K562 (cell line): ENCODE results near the gene AGPAT1. TPM values are rescaled to one million over a fixed set of nuclear protein-coding genes. Genes with fewer than 3 reads are reported as not detected.

ENCODE experiments used
- ATAC-seq: fragments of 200-7000 bp; cut with Tn5 transposase; 3 replicates; pipeline ENCODE4 v1.9.1; 2020; ENCODE audit warnings: moderate library complexity
- BruUV-seq: library from RNA; stranded (reverse); fragments of 400-500 nt; replicated peaks from 2 replicates; lab custom pipeline; 2021; lab: Mats Ljungman, UMichigan
- CTCF ChIA-PET: fragments of 300-600 bp; formaldehyde crosslinking; extraction: SDS; loops from one replicate; lab custom pipeline; 2021; ENCODE audit warnings: low intra/inter-chr PET ratio; lab: Yijun Ruan, JAX
- POLR2A ChIA-PET: fragments of 300-600, 350-650 bp; sonication (Branson Sonifier 250); formaldehyde crosslinking; extraction: SDS; loops from one replicate; lab custom pipeline; 2021; ENCODE audit warnings: antibody characterized with exemption, inconsistent platforms; lab: Yijun Ruan, JAX
- DNase-seq, 4 experiments: peaks; one replicate each; pipeline versions ENCODE4 v3.0.0 to v3.0.0-alpha.2; 2011 to 2018; ENCODE audit warnings: low spot score in 3 of 4, mixed read lengths in 3 of 4; ENCODE audit errors: extremely low read depth in 1 of 4
- FAIRE-seq: peaks from 2 replicates; lab custom pipeline; 2011; peaks lifted over from hg19 to GRCh38; lab: Jason Lieb, UNC
- H2AFZ ChIP-seq: 2 replicates; pipeline ENCODE4 v1.6.0; 2011; ENCODE audit warnings: low read depth, low read length, control low read depth, inconsistent platforms
- H3K27ac ChIP-seq: fragments of 200-600 bp; 3 replicates; pipeline ENCODE4 v1.8.0; 2011; ENCODE audit warnings: low read depth, mild to moderate bottlenecking, control low read depth, inconsistent platforms, low read length, moderate library complexity, mixed read lengths; ENCODE audit errors: extremely low read depth
- H3K27me3 ChIP-seq, 2 experiments: fragments of 300-600 bp in 1 of 2; 2 replicates in 1 of 2; 3 replicates in 1 of 2; pipeline versions ENCODE4 v1.6.0 to v1.8.0; 2011; ENCODE audit warnings: inconsistent platforms in 2 of 2, low read length in 2 of 2, mild to moderate bottlenecking in 1 of 2, mixed read lengths in 1 of 2, moderate library complexity in 1 of 2; ENCODE audit not compliant: control insufficient read depth in 2 of 2, insufficient read depth in 2 of 2
- H3K36me3 ChIP-seq: fragments of 300-600 bp; 3 replicates; pipeline ENCODE4 v1.8.0; 2011; ENCODE audit warnings: mild to moderate bottlenecking, low read length, inconsistent platforms; ENCODE audit not compliant: control insufficient read depth, insufficient read depth
- H3K4me1 ChIP-seq, 2 experiments: fragments of 200-600 bp in 1 of 2; replicated peaks in 1 of 2; 2 replicates in 1 of 2; 3 replicates in 1 of 2; pipeline versions ENCODE4 v1.5.1 to v1.8.0; 2011; ENCODE audit warnings: inconsistent platforms in 2 of 2, low read length in 2 of 2, mild to moderate bottlenecking in 1 of 2, mixed read lengths in 1 of 2, moderate library complexity in 1 of 2; ENCODE audit not compliant: control insufficient read depth in 2 of 2, insufficient read depth in 2 of 2
- H3K4me2 ChIP-seq: 2 replicates; pipeline ENCODE4 v1.6.1; 2011; ENCODE audit warnings: low read length, control low read depth, inconsistent platforms, mixed read lengths; ENCODE audit not compliant: insufficient read depth
- H3K4me3 ChIP-seq: fragments of 200-600 bp; sonication (generic), shearing (Covaris generic); 2 replicates; pipeline ENCODE4 v1.5.1; 2016; ENCODE audit warnings: control low read depth, inconsistent platforms
- H3K79me2 ChIP-seq: fragments of 200-600 bp; 3 replicates; pipeline ENCODE4 v1.8.0; 2011; ENCODE audit warnings: low read length, inconsistent platforms; ENCODE audit not compliant: control insufficient read depth, insufficient read depth
- H3K9ac ChIP-seq, 2 experiments: 2 replicates each; pipeline versions ENCODE4 v1.6.0 to v1.6.1; 2011; ENCODE audit warnings: low read depth in 2 of 2, low read length in 2 of 2, control low read depth in 1 of 2, inconsistent platforms in 1 of 2, mild to moderate bottlenecking in 1 of 2, mixed read lengths in 1 of 2; ENCODE audit not compliant: insufficient read depth in 1 of 2
- H3K9me1 ChIP-seq: one replicate; pipeline ENCODE4 v1.6.0; 2011; ENCODE audit warnings: inconsistent platforms, mild to moderate bottlenecking, low read length, moderate library complexity; ENCODE audit not compliant: control insufficient read depth, insufficient read depth
- H3K9me3 ChIP-seq: replicated peaks from 2 replicates; pipeline ENCODE4 v1.5.1; 2011; ENCODE audit warnings: low read depth, low read length, inconsistent platforms; ENCODE audit not compliant: control insufficient read depth, insufficient read depth
- H4K20me1 ChIP-seq: replicated peaks from 2 replicates; pipeline ENCODE4 v1.6.1; 2011; ENCODE audit warnings: low read length, inconsistent platforms, mixed read lengths; ENCODE audit not compliant: control insufficient read depth, insufficient read depth
- BRF2 ChIP-seq: IDR thresholded peaks from 3 replicates; pipeline ENCODE4 v1.6.1; 2011; ENCODE audit warnings: borderline replicate concordance, mild to moderate bottlenecking; ENCODE audit not compliant: insufficient read length, insufficient read depth
- CREB1 ChIP-seq, 2 experiments: sonication (generic) in 1 of 2; formaldehyde crosslinking in 1 of 2; IDR thresholded peaks; 2 replicates each; pipeline versions ENCODE4 v1.6.1 to v1.8.0; 2012 to 2022; ENCODE audit warnings: inconsistent platforms in 1 of 2, mild to moderate bottlenecking in 1 of 2, missing genetic modification reagents in 1 of 2, moderate library complexity in 1 of 2
- ETV1 ChIP-seq: fragments of 450-650 bp; conservative IDR thresholded peaks from 2 replicates; pipeline ENCODE4 v1.6.1; 2016; ENCODE audit warnings: missing genetic modification characterization, control low read depth, low read depth, missing compliant biosample characterization
- FOS ChIP-seq: IDR thresholded peaks from 3 replicates; pipeline ENCODE4 v1.6.1; 2011; ENCODE audit not compliant: insufficient read length; ENCODE audit errors: extremely low read depth
- MBD1 ChIP-seq: fragments of 250-450 bp; sonication (Bioruptor Pico); IDR thresholded peaks from 2 replicates; pipeline ENCODE4 v1.8.0; 2022; ENCODE audit warnings: inconsistent platforms
- MBD2 ChIP-seq: sonication (generic); IDR thresholded peaks from 2 replicates; pipeline ENCODE4 v1.6.1; 2016; ENCODE audit warnings: low read depth, borderline replicate concordance
- MCM2 ChIP-seq: fragments of 450-650 bp; IDR thresholded peaks from 2 replicates; pipeline ENCODE4 v1.6.1; 2017; ENCODE audit warnings: low read depth, mild to moderate bottlenecking
- TGIF2 ChIP-seq: sonication (generic); formaldehyde crosslinking; IDR thresholded peaks from 2 replicates; pipeline ENCODE4 v1.8.1; 2022; ENCODE audit warnings: mild to moderate bottlenecking, missing genetic modification reagents, moderate library complexity
- ZBED1 ChIP-seq: IDR thresholded peaks from 2 replicates; pipeline ENCODE4 v1.6.1; 2014
- ZNF717 ChIP-seq: fragments of 250-450 bp; sonication (Bioruptor Pico); IDR thresholded peaks from 2 replicates; pipeline ENCODE4 v1.5.0; 2021
- ZZZ3 ChIP-seq: fragments of 450-650 bp; IDR thresholded peaks from 2 replicates; pipeline ENCODE4 v1.6.1; 2016; ENCODE audit warnings: antibody characterized with exemption, mild to moderate bottlenecking, moderate library complexity
- WGBS: fragments of 100-300 bp; shearing (Covaris generic); methylation state at CpG from one replicate; pipeline ENCODE4 v1.1.6; 2016; ENCODE audit warnings: low coverage, mixed read lengths; ENCODE audit not compliant: insufficient coverage; ENCODE audit errors: missing lambda C conversion rate; 5-methylcytosine and 5-hydroxymethylcytosine counted together
- in situ Hi-C: fragments of 300-500 bp; cut with MboI; formaldehyde crosslinking; loops from 4 replicates; pipeline ENCODE4 v1.15.0; 2018; ENCODE audit warnings: inconsistent platforms, mixed read lengths
- intact Hi-C: fragments of 100-400 bp; cut with micrococcal nuclease; formaldehyde crosslinking; loops from 2 replicates; pipeline ENCODE4 v1.14.2; 2022
- polyA plus RNA-seq, 8 experiments: library from polyadenylated mRNA; depleted of rRNA in 4 of 8; stranded (reverse) in 5 of 8; unstranded in 3 of 8; fragments of >200 nt; fragmentation: Nextera tagmentation in 2 of 8; fragmentation: Illumina TruSeq in 1 of 8; extraction: Ambion mirVana in 2 of 8; extraction: Trizol in 1 of 8; gene quantifications; 2 replicates each; pipeline versions ENCODE4 v1.2.1 to v1.2.3, GENCODE V29; 2011 to 2014; ENCODE audit warnings: inconsistent platforms in 1 of 8, missing spikeins in 1 of 8
- total RNA-seq, 7 experiments: library from RNA; depleted of rRNA in 6 of 7; stranded (reverse); fragments of >200 nt in 6 of 7; fragmentation: Illumina TruSeq in 2 of 7; extraction: Trizol in 2 of 7; gene quantifications; 2 replicates each; pipeline versions ENCODE4 v1.2.1 to v1.2.3, GENCODE V29; 2011 to 2021; ENCODE audit warnings: low replicate concordance in 1 of 7
- TF ChIP-seq, protein P1 (sequence below), 2 experiments: IDR thresholded peaks in 1 of 2; conservative IDR thresholded peaks in 1 of 2; 2 replicates each; pipeline ENCODE4 v1.6.1; 2016; ENCODE audit warnings: low read depth in 2 of 2, mild to moderate bottlenecking in 1 of 2, missing compliant biosample characterization in 1 of 2, missing genetic modification characterization in 1 of 2, moderate library complexity in 1 of 2
- TF ChIP-seq, protein P2 (sequence below): fragments of 250-450 bp; sonication (Bioruptor Pico); IDR thresholded peaks from 2 replicates; pipeline ENCODE4 v1.8.0; 2021; ENCODE audit warnings: moderate library complexity, mild to moderate bottlenecking, inconsistent platforms
- TF ChIP-seq, protein P3 (sequence below): fragments of 450-650 bp; formaldehyde crosslinking; IDR thresholded peaks from 2 replicates; pipeline ENCODE4 v1.4.0; 2020; ENCODE audit warnings: mild to moderate bottlenecking, moderate library complexity

Gene AGPAT1
- total and polyA plus RNA-seq, 9 of the 15 experiments (the other 6 are each of a cell fraction or from before 2014, with no cell fraction given), result 37.9 to 176 (median 69.4) TPM

DNA sequence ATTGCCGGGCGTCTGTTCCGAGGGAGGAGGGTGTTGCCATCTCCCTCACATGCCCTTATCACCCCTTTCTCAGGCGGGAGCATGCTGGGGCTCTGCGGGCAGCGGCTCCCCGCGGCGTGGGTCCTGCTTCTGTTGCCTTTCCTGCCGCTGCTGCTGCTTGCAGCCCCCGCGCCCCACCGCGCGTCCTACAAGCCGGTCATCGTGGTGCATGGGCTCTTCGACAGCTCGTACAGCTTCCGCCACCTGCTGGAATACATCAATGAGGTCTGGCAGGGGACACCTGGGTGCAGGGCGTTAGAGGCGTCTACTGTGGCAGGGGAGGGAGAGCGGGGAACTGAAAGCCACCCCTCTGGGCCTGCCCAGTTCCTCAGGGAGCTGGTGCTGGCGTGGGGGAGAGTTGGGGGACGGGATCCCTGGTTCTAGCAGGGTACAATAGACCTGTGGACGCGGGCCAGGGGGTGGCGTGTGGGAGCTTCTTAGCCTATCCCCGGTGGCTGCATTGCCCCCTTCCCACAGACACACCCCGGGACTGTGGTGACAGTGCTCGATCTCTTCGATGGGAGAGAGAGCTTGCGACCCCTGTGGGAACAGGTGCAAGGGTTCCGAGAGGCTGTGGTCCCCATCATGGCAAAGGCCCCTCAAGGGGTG lies 21.2 kb downstream of the AGPAT1 start:
- peak overlapping the region; percentile 86 for H3K4me2 ChIP-seq
- DNase-seq, result peak; percentile 83 to 93 (median 84)
- in situ Hi-C loops, result no loop called here
- H3K79me2 ChIP-seq, result peaks cover 44% of the 10 kb centered on the region
- peak overlapping the region; percentile 89 for H3K27ac ChIP-seq
- CTCF ChIA-PET, result interaction anchor here (1.5 to 4.2 kb wide), 2 partner anchors 36 to 38 kb away, joined by 8 to 51 read pairs; no protein-coding TSS in a partner anchor
- H3K9ac ChIP-seq, result peak overlapping the region; percentile 86 to 93
- 2% methylated on average over 34 of the region's 34 CpGs for WGBS
- H3K27me3 ChIP-seq, result no peaks in the 10 kb centered on the region
- POLR2A ChIA-PET, result interaction anchor here (0.6 to 1.0 kb wide), 5 partner anchors 23 to 327 kb away, joined by 3 to 4 read pairs (median 4); partner anchors contain the start of gene HSPA1B
- BruUV-seq, result TSS peak; percentile 79
- peaks cover 25 to 54% of the 10 kb centered on the region in 2 experiments; a peak in 4 of 5 replicates for H3K4me1 ChIP-seq
- peaks cover 40% of the 10 kb centered on the region for H3K36me3 ChIP-seq
- peak overlapping the region; percentile 91 for H2AFZ ChIP-seq
- H3K9me3 ChIP-seq, result no peaks in the 10 kb centered on the region
- ATAC-seq, result peak; percentile 83
- no peaks in the 10 kb centered on the region for H3K9me1 ChIP-seq
- no peaks in the 10 kb centered on the region for H4K20me1 ChIP-seq
- H3K4me3 ChIP-seq, result peak overlapping the region; percentile 65
- no peak for FAIRE-seq
- intact Hi-C loops, result loop anchor here (1.0 kb wide), 3 partner anchors 24 to 41 kb away; partner anchors contain the start of gene FKBPL
- TF ChIP-seq MCM2, result no peak
- no peak for TF ChIP-seq MBD1 (CRISPR knock-in tag)
- TF ChIP-seq, protein P1, sequence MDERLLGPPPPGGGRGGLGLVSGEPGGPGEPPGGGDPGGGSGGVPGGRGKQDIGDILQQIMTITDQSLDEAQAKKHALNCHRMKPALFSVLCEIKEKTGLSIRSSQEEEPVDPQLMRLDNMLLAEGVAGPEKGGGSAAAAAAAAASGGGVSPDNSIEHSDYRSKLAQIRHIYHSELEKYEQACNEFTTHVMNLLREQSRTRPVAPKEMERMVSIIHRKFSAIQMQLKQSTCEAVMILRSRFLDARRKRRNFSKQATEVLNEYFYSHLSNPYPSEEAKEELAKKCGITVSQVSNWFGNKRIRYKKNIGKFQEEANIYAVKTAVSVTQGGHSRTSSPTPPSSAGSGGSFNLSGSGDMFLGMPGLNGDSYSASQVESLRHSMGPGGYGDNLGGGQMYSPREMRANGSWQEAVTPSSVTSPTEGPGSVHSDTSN (CRISPR knock-in tag; IDR thresholded peaks at IDR 0.05; ENCODE audit: low read depth), result no peak
- TF ChIP-seq, protein P1 (tag; conservative IDR thresholded peaks at IDR 0.05; ENCODE audit: low read depth), result no peak
- TF ChIP-seq MBD2, result no peak
- no peak; the same call in 1 of the 2 replicates for TF ChIP-seq CREB1 (IDR thresholded peaks at IDR 0.05)
- TF ChIP-seq CREB1 (CRISPR knock-in tag; IDR thresholded peaks at IDR 0.05), result no peak
- TF ChIP-seq ZBED1, result no peak
- TF ChIP-seq ZZZ3, result no peak
- TF ChIP-seq BRF2, result no peak
- TF ChIP-seq, protein P2, sequence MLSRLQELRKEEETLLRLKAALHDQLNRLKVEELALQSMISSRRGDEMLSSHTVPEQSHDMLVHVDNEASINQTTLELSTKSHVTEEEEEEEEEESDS (CRISPR knock-in tag), result no peak
- TF ChIP-seq TGIF2 (CRISPR knock-in tag), result no peak; the same call in 1 of the 2 replicates
- no peak for TF ChIP-seq FOS
- TF ChIP-seq ZNF717 (CRISPR knock-in tag), result no peak
- TF ChIP-seq, protein P3, sequence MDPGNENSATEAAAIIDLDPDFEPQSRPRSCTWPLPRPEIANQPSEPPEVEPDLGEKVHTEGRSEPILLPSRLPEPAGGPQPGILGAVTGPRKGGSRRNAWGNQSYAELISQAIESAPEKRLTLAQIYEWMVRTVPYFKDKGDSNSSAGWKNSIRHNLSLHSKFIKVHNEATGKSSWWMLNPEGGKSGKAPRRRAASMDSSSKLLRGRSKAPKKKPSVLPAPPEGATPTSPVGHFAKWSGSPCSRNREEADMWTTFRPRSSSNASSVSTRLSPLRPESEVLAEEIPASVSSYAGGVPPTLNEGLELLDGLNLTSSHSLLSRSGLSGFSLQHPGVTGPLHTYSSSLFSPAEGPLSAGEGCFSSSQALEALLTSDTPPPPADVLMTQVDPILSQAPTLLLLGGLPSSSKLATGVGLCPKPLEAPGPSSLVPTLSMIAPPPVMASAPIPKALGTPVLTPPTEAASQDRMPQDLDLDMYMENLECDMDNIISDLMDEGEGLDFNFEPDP (CRISPR knock-in tag), result no peak
- TF ChIP-seq ETV1, result no peak
